ENCODE measurements around the gene FUOM. TPM values are rescaled to one million over a fixed set of nuclear protein-coding genes. Genes with fewer than 3 reads are reported as not detected.
A peak's percentile ranks its signal among the peaks of the same experiment; 100 is the strongest.

Gene FUOM
- total and polyA plus RNA-seq, 2 of the 4 experiments (the other 2 are of a cell fraction), result 26.3 to 52.8 TPM

- ATAC-seq (ENCODE audit: low read depth) (peak; percentile 99), DNase-seq (peak; percentile 81)
- Histone ChIP-seq H2AK9ac (replicated peaks; ENCODE audit: low read depth, low read length, poor library complexity) (peak within 1 kb of the TSS; percentile 95), H4K5ac (ENCODE audit: low read depth, low read length) (peak within 1 kb of the TSS; percentile 97; the same call in 1 of the 2 replicates), H2BK15ac (ENCODE audit: low read depth, low read length) (no peak within 1 kb of the TSS), H3K27ac (ENCODE audit: insufficient read depth, low read length) (peak within 1 kb of the TSS; percentile 99), H4K91ac (ENCODE audit: insufficient read depth, low read depth, low read length) (peak within 1 kb of the TSS; percentile 89), H3K4me2 (ENCODE audit: low read depth, low read length) (peak within 1 kb of the TSS; percentile 81), H3K23ac (ENCODE audit: low read depth, low read length) (peak within 1 kb of the TSS; percentile 85), H3K9ac (ENCODE audit: low read depth, low read length) (peak within 1 kb of the TSS; percentile 91), H4K8ac (ENCODE audit: low read depth in 2 of 2, low read length in 2 of 2) (peak within 1 kb of the TSS; percentile 32 to 89; a peak in 3 of 4 replicates), H4K20me1 (ENCODE audit: insufficient read depth, low read length) (no peaks in the 10 kb centered on the region), H3K14ac (replicated peaks; ENCODE audit: low read depth, low read length) (peak within 1 kb of the TSS; percentile 96), H2AFZ (replicated peaks; ENCODE audit: low read length, poor library complexity) (peak within 1 kb of the TSS; percentile 100), H2BK20ac (ENCODE audit: low read depth, low read length) (no peak within 1 kb of the TSS), H2BK5ac (ENCODE audit: low read depth, low read length, poor library complexity, severe bottlenecking) (peak within 1 kb of the TSS; percentile 86), H3K56ac (ENCODE audit: extremely low read depth, insufficient read depth, low read length) (peak within 1 kb of the TSS; percentile 79), H3K79me1 (ENCODE audit: low read depth in 1 of 2, low read length in 2 of 2) (peaks cover 6 to 12% of the 10 kb centered on the region in 2 experiments; a peak in 3 of 4 replicates), H3K27me3 (ENCODE audit: control insufficient read depth, insufficient read depth, low read length) (no peaks in the 10 kb centered on the region), H3K18ac (ENCODE audit: low read depth, low read length) (no peak within 1 kb of the TSS), H2AK5ac (ENCODE audit: low read depth, low read length) (peak within 1 kb of the TSS; percentile 93), H3K9me1 (ENCODE audit: insufficient read depth, low read length) (no peaks in the 10 kb centered on the region), H3K4ac (ENCODE audit: low read depth, low read length) (peak within 1 kb of the TSS; percentile 95), H3K9me3 (ENCODE audit: control insufficient read depth, insufficient read depth, low read length) (no peaks in the 10 kb centered on the region), H3K4me3 (ENCODE audit: insufficient read depth, low read depth, low read length) (peak within 1 kb of the TSS; percentile 97), H3K4me1 (ENCODE audit: control insufficient read depth, insufficient read depth, low read length) (peaks cover 7% of the 10 kb centered on the region), H2BK120ac (ENCODE audit: low read depth, low read length) (no peak within 1 kb of the TSS), H3K36me3 (ENCODE audit: control insufficient read depth, insufficient read depth, low read length) (peaks cover 19% of the 10 kb centered on the region)
- BruUV-seq (replicated peaks), result no TSS peak
- WGBS, 2 experiments (ENCODE audit: extremely low coverage in 2 of 2, insufficient read length in 1 of 2), result 0% methylated on average over 34 of the region's 89 CpGs; no CpG with 5 or more reads in 1 of the 2 experiments
- intact Hi-C loops (cut with micrococcal nuclease), result loop anchor here (10.0 kb wide), 1 partner anchor 49 kb away; no protein-coding TSS in a partner anchor
- ChIA-PET POLR2A (ENCODE audit: unreplicated experiment) (no interaction called here), CTCF (interaction anchor here (0.6 kb wide), 1 partner anchor 1028 kb away, joined by 3 read pairs; no protein-coding TSS in a partner anchor)
- dilution Hi-C loops (cut with HindIII; ENCODE audit: low sequenced_read_pairs, unreplicated experiment), result no loop called here
- in situ Hi-C loops (cut with MboI; ENCODE audit: low sequenced_read_pairs), result no loop called here
- peak; percentile 85 for TF ChIP-seq MXI1 (IDR thresholded peaks at IDR 0.05; ENCODE audit: borderline replicate concordance, low read depth, low read length)
- TF ChIP-seq MAZ (IDR thresholded peaks at IDR 0.05; ENCODE audit: borderline replicate concordance, low read depth, low read length), result peak; percentile 80; the same call in 1 of the 2 replicates
- TF ChIP-seq ELK1 (IDR thresholded peaks at IDR 0.05; ENCODE audit: borderline replicate concordance, low read depth, low read length), result no peak
- peak; percentile 60; the same call in 1 of the 2 replicates for TF ChIP-seq POLR2A (IDR thresholded peaks at IDR 0.05; ENCODE audit: low read depth, low read length)
- no peak for TF ChIP-seq FOS (IDR thresholded peaks at IDR 0.05; ENCODE audit: low read depth, low read length)
These were observed 15.6 kb upstream of the FUOM start, which contains the start of gene ECHS1 for GRCh38 chr10:133373174-133374090. Gene ECHS1 (minus strand): TSS chr10:133373354. CDS start chr10:133373333, 21 bp downstream.
